CD4-positive, alpha-beta T cell treated with Interferon alpha-2 for 1 hour (primary cell): ENCODE results near the gene SSR1.
A peak's percentile ranks its signal among the peaks of the same experiment; 100 is the strongest.
"Not testable (repeated sequence)": the region's sequence is repeated elsewhere in the genome, so short reads cannot be mapped to it uniquely, and the experiment has no call there.

ENCODE experiments used
- DNase-seq, 2 donors: peaks; one replicate each; pipeline ENCODE4 v3.0.0-alpha.2; 2020 to 2022

The SSR1 gene

GRCh38 chr6:7273709-7274108, 39.3 kb downstream of the SSR1 start:
- DNase-seq = no peak

- no peak for DNase-seq
These were observed 41.8 kb downstream of the SSR1 start for GRCh38 chr6:7271205-7271534.

- no peak for DNase-seq
These were observed 42.4 kb downstream of the SSR1 start for GRCh38 chr6:7270320-7271204.

GRCh38 chr6:7269816-7270215, 43.2 kb downstream of the SSR1 start:
- no peak for DNase-seq

GRCh38 chr6:7268816-7269555, 44.0 kb downstream of the SSR1 start:
- DNase-seq = no peak

- no peak for DNase-seq
These were observed 44.6 kb downstream of the SSR1 start for GRCh38 chr6:7268362-7268761.

- no peak for DNase-seq
These were observed 45.4 kb downstream of the SSR1 start for GRCh38 chr6:7267466-7268091.

- DNase-seq = no peak
These were observed 45.9 kb downstream of the SSR1 start for GRCh38 chr6:7267071-7267465.

GRCh38 chr6:7265385-7265726, 47.6 kb downstream of the SSR1 start:
- not testable (repeated sequence) for DNase-seq

- DNase-seq = no peak
These were observed 48.2 kb downstream of the SSR1 start for GRCh38 chr6:7264686-7265384.

GRCh38 chr6:7264041-7264440, 49.0 kb downstream of the SSR1 start:
- no peak for DNase-seq

GRCh38 chr6:7263519-7263805, 49.5 kb downstream of the SSR1 start:
- DNase-seq = not testable (repeated sequence)

GRCh38 chr6:7262746-7263518, 50.1 kb downstream of the SSR1 start:
- DNase-seq = no peak

GRCh38 chr6:7261852-7262461, 51.0 kb downstream of the SSR1 start:
- no peak for DNase-seq

- DNase-seq = peak; percentile 41 to 69
These were observed 51.8 kb downstream of the SSR1 start for GRCh38 chr6:7261032-7261841.

GRCh38 chr6:7260291-7261031, 52.5 kb downstream of the SSR1 start:
- no peak for DNase-seq

GRCh38 chr6:7258231-7258763, 54.7 kb downstream of the SSR1 start:
- no peak for DNase-seq

- no peak for DNase-seq
These were observed 55.3 kb downstream of the SSR1 start for GRCh38 chr6:7257521-7258230.

GRCh38 chr6:7256785-7257184, 56.2 kb downstream of the SSR1 start:
- DNase-seq = no peak

GRCh38 chr6:7255918-7256317, 57.1 kb downstream of the SSR1 start:
- DNase-seq = no peak
